Heart left ventricle (tissue), 13 donors: ENCODE results near the gene SCAMP3.

Experiments used
- CTCF ChIP-seq, 12 donors: fragments of 200-600 bp; sonication (generic) in 4 of 12; IDR thresholded peaks; one replicate each; pipeline versions ENCODE4 v1.5.0 to v1.8.0; 2018 to 2022; ENCODE audit warnings: antibody characterized with exemption in 12 of 12, mild to moderate bottlenecking in 5 of 12
- POLR2A ChIP-seq, 2 donors: fragments of 450-650 bp; IDR thresholded peaks; one replicate each; pipeline ENCODE4 v1.6.1; 2017; ENCODE audit warnings: antibody characterized with exemption in 2 of 2, mild to moderate bottlenecking in 2 of 2, moderate library complexity in 2 of 2
- donor health status: ischemic (EF 13 %, LVEDD 7.1; RV severe dilation, severe dysfunction).
- donor health status: DM: no; HTN: yes; CAD: no.
- donor health status: DM: no; HTN: no; CAD: no.
- donor health status: ischemic (EF 25% LVEDD 6.9; RV normal size, moderate dysfunction).
- donor health status: ischemic (EF 25% LVEDD 5.7; RV mildly dilated, moderate dysfunction).
- donor health status: ischemic (EF 35%, LVEDD 5.7; RV mildly dilated, moderate dysfunction).
- donor health status: nonischemic (EF 11% LVEDD 7.7; RV severe dilation, severe dysfunction).
- donor health status: DM: yes; HTN: yes; CAD: no.
- donor health status: PGD.
- donor health status: ischemic (EF 29% LVEDD 5.4; RV normal size, mild dysfunction).
- donor health status: nonischemic (EF 23%, LVEDD 6.1; RV moderate dilation, normal function).

GRCh38 chr1:155219592-155220031, 42.5 kb downstream of the SCAMP3 start:
- TF ChIP-seq CTCF (IDR thresholded peaks at IDR 0.05) (no peak), POLR2A (IDR thresholded peaks at IDR 0.05) (no peak)
